Gastroesophageal sphincter (tissue), 4 donors: ENCODE data around the gene FABP6. TPM values are rescaled to one million over a fixed set of nuclear protein-coding genes. Genes with fewer than 3 reads are reported as not detected.
"Not testable (repeated sequence)": the region's sequence is repeated elsewhere in the genome, so short reads cannot be mapped to it uniquely, and the experiment has no call there.

Experiments
- ATAC-seq: fragments of 150-250 bp; one replicate; pipeline ENCODE4 v1.9.1; 2016; ENCODE audit warnings: mild to moderate bottlenecking, moderate library complexity
- H3K27ac ChIP-seq, 4 donors: fragments of 200-600 bp; sonication (generic) in 3 of 4; 1 replicate in 3 of 4; 2 replicates in 1 of 4; pipeline ENCODE4 v1.5.1; 2016 to 2019
- H3K27me3 ChIP-seq: fragments of 200-600 bp; sonication (generic); one replicate; pipeline ENCODE4 v1.5.1; 2019
- H3K36me3 ChIP-seq, 2 donors: fragments of 200-600 bp; sonication (generic); one replicate each; pipeline ENCODE4 v1.5.1; 2019; ENCODE audit warnings: control low read depth in 1 of 2
- H3K4me1 ChIP-seq, 3 donors: fragments of 200-600 bp; sonication (generic); 1 replicate in 2 of 3; 2 replicates in 1 of 3; pipeline ENCODE4 v1.5.1; 2016 to 2019; ENCODE audit warnings: control low read depth in 2 of 3
- H3K4me3 ChIP-seq, 2 donors: fragments of 200-600 bp; sonication (generic); one replicate each; pipeline ENCODE4 v1.5.1; 2019; ENCODE audit warnings: mild to moderate bottlenecking in 1 of 2, moderate library complexity in 1 of 2
- H3K9me3 ChIP-seq, 3 donors: fragments of 200-600 bp; sonication (generic); one replicate each; pipeline ENCODE4 v1.5.1; 2017 to 2019; ENCODE audit warnings: control low read depth in 2 of 3
- EP300 ChIP-seq: sonication (generic); formaldehyde crosslinking; IDR thresholded peaks from one replicate; pipeline ENCODE4 v1.6.1; 2017; ENCODE audit warnings: antibody characterized with exemption, mild to moderate bottlenecking
- POLR2A ChIP-seq, 2 donors: fragments of 450-650 bp; IDR thresholded peaks; one replicate each; pipeline ENCODE4 v1.6.1; 2017; ENCODE audit warnings: antibody characterized with exemption in 2 of 2, mild to moderate bottlenecking in 2 of 2, moderate library complexity in 1 of 2
- POLR2AphosphoS5 ChIP-seq: sonication (generic); formaldehyde crosslinking; IDR thresholded peaks from one replicate; pipeline ENCODE4 v1.6.1; 2017; ENCODE audit warnings: antibody characterized with exemption
- WGBS, 2 donors: methylation state at CpG; one replicate each; pipeline ENCODE4 v1.1.5; 2018; ENCODE audit warnings: low coverage in 1 of 2; 5-methylcytosine and 5-hydroxymethylcytosine counted together
- total RNA-seq, 4 donors: library from RNA; depleted of rRNA; stranded (reverse); fragments of >200 nt; gene quantifications; one replicate each; pipeline ENCODE4 v1.1.0, GENCODE V29; 2016
- TF ChIP-seq, protein P1 (sequence below), 4 experiments: fragments of 200-600 bp in 2 of 4; fragments of 450-650 bp in 2 of 4; sonication (generic) in 1 of 4; IDR thresholded peaks; one replicate each; pipeline ENCODE4 v1.5.1; 2017 to 2019; ENCODE audit warnings: antibody characterized with exemption in 4 of 4, mild to moderate bottlenecking in 2 of 4, moderate library complexity in 2 of 4

The FABP6 gene
- total RNA-seq, 4 donors from 2014 or later = not detected

DNA sequence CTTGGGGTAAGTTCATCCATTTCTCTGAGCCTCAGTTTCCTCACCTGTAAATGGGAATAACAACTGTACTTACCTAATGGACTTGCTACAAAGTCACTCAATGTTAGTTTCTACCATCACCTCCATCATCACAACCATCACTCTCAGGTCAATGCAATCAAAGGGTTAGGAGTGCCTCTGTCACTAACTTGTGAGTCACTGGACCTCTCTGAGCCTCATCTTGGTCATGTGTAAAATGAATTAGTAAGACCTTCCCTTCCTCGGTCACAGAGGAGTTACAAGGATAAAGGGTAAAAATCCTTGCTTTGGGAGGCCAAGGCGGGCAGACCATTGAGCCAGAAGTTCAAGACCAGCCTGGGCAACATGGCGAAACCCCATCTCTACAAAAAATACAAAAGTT lies 12.8 kb downstream of the FABP6 start:
- no peak overlapping the region for H3K27ac ChIP-seq
- WGBS, 2 donors = 50 to 80% methylated on average over 1 to 2 of the region's 3 CpGs
- H3K36me3 ChIP-seq = no peaks in the 10 kb centered on the region
- H3K9me3 ChIP-seq = no peaks in the 10 kb centered on the region
- H3K4me3 ChIP-seq = no peak overlapping the region
- peaks cover 10% of the 10 kb centered on the region for H3K27me3 ChIP-seq
- TF ChIP-seq, protein P1, sequence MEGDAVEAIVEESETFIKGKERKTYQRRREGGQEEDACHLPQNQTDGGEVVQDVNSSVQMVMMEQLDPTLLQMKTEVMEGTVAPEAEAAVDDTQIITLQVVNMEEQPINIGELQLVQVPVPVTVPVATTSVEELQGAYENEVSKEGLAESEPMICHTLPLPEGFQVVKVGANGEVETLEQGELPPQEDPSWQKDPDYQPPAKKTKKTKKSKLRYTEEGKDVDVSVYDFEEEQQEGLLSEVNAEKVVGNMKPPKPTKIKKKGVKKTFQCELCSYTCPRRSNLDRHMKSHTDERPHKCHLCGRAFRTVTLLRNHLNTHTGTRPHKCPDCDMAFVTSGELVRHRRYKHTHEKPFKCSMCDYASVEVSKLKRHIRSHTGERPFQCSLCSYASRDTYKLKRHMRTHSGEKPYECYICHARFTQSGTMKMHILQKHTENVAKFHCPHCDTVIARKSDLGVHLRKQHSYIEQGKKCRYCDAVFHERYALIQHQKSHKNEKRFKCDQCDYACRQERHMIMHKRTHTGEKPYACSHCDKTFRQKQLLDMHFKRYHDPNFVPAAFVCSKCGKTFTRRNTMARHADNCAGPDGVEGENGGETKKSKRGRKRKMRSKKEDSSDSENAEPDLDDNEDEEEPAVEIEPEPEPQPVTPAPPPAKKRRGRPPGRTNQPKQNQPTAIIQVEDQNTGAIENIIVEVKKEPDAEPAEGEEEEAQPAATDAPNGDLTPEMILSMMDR (IDR thresholded peaks at IDR 0.05) = no peak
- no peak for TF ChIP-seq POLR2A (IDR thresholded peaks at IDR 0.05)
- no peak for TF ChIP-seq POLR2AphosphoS5
- TF ChIP-seq EP300 = no peak
- H3K4me1 ChIP-seq = no peaks in the 10 kb centered on the region
- ATAC-seq = no peak

- 82 to 100% methylated on average over 2 to 3 of the region's 9 CpGs for WGBS, 2 donors
- no peaks in the 10 kb centered on the region for H3K9me3 ChIP-seq
- H3K4me3 ChIP-seq = no peak overlapping the region
- H3K27me3 ChIP-seq = no peaks in the 10 kb centered on the region
- H3K27ac ChIP-seq = no peak overlapping the region
- no peak for ATAC-seq
- no peaks in the 10 kb centered on the region for H3K4me1 ChIP-seq
- H3K36me3 ChIP-seq = no peaks in the 10 kb centered on the region
- TF ChIP-seq POLR2A (IDR thresholded peaks at IDR 0.05) (no peak), POLR2AphosphoS5 (no peak), EP300 (no peak)
- TF ChIP-seq, protein P1 (IDR thresholded peaks at IDR 0.05) = no peak
Measured at GRCh38 chr5:160245506-160246086, 16.3 kb downstream of the FABP6 start.

- not testable (repeated sequence) for ATAC-seq, H3K4me3 ChIP-seq, H3K27me3 ChIP-seq, H3K4me1 ChIP-seq, H3K27ac ChIP-seq, H3K9me3 ChIP-seq
- H3K36me3 ChIP-seq = peaks cover 0 to 26% of the 10 kb centered on the region in 2 donors
- WGBS, 2 donors = 100% methylated on average over 1 of the region's 1 CpG
Measured at GRCh38 chr5:160249570-160249969, 20.3 kb downstream of the FABP6 start.

GRCh38 chr5:160250226-160250625 lies 20.9 kb downstream of the FABP6 start:
- Histone ChIP-seq H3K27me3 (no peaks in the 10 kb centered on the region), H3K4me1 (no peaks in the 10 kb centered on the region), H3K27ac (no peak overlapping the region), H3K36me3 (peaks cover 0 to 32% of the 10 kb centered on the region in 2 donors), H3K4me3 (no peak overlapping the region), H3K9me3 (no peaks in the 10 kb centered on the region)
- TF ChIP-seq POLR2AphosphoS5 (no peak), EP300 (no peak), POLR2A (IDR thresholded peaks at IDR 0.05) (no peak)
- TF ChIP-seq, protein P1 (IDR thresholded peaks at IDR 0.05) = no peak
- WGBS, 2 donors = 93 to 100% methylated on average over 2 of the region's 5 CpGs
- no peak for ATAC-seq

DNA sequence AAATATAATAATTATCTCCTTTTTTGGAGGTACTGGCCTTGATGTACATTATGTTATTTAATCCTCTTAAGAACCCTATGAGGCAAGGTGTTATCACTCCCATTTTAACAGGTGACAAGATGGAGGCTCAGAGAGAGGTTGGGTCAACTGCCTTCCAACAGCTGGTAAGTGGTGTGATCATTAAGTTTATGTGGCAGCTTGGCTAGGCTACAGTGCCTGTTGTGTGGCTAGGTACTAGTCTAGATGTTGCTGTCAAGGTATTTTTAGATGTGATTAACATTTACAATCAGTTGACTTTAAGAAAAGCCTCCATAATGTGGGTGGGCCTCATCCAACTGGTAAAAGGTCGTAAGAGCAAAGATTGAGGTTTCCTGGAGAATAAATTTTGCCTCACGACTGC lies 21.5 kb downstream of the FABP6 start:
- H3K4me1 ChIP-seq = no peaks in the 10 kb centered on the region
- no peaks in the 10 kb centered on the region for H3K9me3 ChIP-seq
- no peak overlapping the region for H3K4me3 ChIP-seq
- no peak for ATAC-seq
- H3K27me3 ChIP-seq = no peaks in the 10 kb centered on the region
- WGBS, 2 donors = 60 to 78% methylated on average over 1 to 2 of the region's 2 CpGs
- H3K36me3 ChIP-seq = peaks cover 0 to 34% of the 10 kb centered on the region in 2 donors
- no peak overlapping the region for H3K27ac ChIP-seq
- no peak for TF ChIP-seq EP300

DNA sequence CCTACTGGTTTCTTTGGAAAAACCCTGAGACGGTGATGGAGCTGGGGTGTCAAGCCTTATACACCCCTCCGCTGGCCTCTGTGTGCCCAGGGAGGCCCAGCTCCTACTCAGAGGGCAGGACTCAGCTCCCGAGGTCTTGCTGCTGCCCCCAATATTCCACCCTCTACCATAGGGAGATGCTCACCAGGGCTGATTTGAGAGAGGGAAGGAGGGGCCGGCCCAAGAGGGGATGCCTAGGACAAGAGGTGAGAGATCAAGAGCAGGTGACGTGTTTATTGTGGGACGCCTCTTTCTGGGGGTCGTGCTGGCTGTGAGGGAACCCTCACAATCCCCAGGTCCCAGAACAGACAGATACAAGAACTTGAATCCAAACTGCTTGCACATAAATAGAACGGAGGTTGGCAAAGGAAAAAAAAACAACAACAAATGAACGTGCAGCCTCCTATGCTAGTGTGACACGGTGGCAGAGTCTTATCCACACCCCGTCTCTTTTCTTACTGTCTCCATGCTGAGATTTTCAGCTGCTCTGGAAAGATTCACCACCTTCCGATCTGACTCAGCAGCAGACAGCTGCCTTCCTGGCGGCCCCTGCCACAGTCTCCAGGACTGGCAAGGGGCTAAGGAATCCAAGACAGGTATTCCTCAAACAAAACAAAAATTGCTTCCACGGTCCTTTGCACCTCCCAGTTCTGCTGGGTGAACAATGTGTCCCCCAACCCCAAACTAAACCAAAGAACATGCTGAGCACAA lies 22.3 kb downstream of the FABP6 start:
- peaks cover 0 to 34% of the 10 kb centered on the region in 2 donors for H3K36me3 ChIP-seq
- TF ChIP-seq POLR2A (IDR thresholded peaks at IDR 0.05) = no peak
- TF ChIP-seq POLR2AphosphoS5 = no peak
- TF ChIP-seq, protein P1 (IDR thresholded peaks at IDR 0.05) = no peak
- no peak for TF ChIP-seq EP300
- no peak overlapping the region for H3K4me3 ChIP-seq
- H3K27ac ChIP-seq = no peak overlapping the region
- H3K9me3 ChIP-seq = no peaks in the 10 kb centered on the region
- 73 to 82% methylated on average over 6 to 10 of the region's 14 CpGs for WGBS, 2 donors
- H3K4me1 ChIP-seq = no peaks in the 10 kb centered on the region
- H3K27me3 ChIP-seq = no peaks in the 10 kb centered on the region
- ATAC-seq = no peak
